Midbrain (tissue), 1 donor: ENCODE data around the gene MYLK4.

Experiments
- DNase-seq: peaks from one replicate; lab custom pipeline; 2025; lab: John Stamatoyannopoulos, UW

The MYLK4 gene

GRCh38 chr6:2750832-2751231 lies at the start of gene MYLK4:
MYLK4 (minus strand) TSS chr6:2750922; CDS start chr6:2749294, 1,628 bp downstream.
- no peak for DNase-seq

DNA sequence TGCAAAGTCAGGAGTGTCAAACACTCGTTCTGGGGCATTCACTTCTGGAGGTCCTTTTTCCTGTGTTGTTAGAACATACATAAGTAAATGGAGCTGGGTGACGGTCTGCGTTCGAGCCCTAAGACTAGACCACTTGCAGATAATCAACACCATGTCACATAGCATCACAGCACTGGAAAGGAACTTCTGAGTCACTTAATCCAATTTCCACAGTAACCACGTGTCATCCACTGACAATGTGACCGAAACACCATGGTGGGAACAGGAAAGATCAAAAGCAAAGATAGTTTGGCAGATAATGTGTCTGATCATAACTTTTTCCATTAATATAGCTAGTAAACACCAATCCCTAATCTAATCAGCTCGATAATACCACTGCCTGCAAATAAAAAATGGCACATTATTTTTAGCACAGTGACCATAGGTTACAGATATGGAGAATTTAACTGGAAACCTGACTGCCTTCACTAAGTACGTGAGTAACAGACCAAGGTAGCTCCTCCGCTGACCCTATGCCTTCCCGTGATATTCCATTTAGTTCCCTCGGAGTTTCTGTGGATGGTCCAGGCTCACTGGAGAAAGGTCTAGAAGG lies 49.3 kb upstream of the MYLK4 start:
- DNase-seq: no peak

DNA sequence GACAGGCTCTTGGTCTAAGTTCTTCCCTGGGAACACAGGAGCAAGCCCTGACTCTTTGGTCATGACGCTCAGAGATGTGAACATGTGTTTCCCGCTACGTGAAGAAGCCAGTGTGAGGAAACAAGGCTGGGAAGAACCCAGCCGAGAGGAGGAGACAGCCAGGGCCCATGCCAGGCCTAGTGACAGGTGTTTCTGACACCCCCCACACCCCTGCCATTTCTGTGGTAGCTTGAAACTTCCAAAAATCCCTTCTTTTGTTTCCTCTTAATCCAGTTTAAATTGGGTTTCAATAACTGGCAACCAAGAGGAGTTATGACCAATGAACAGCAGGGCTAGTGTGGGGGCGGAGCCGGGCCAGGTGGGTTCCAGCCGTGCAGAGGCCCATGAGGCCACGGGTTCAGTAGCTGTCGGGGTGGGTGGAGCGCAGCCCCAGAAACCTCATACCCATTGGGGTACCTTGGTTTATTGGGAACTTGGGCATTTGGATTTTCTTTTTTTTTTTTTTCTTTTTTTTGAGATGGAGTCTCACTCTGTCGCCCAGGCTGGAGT lies 47.9 kb upstream of the MYLK4 start:
- no peak for DNase-seq

DNA sequence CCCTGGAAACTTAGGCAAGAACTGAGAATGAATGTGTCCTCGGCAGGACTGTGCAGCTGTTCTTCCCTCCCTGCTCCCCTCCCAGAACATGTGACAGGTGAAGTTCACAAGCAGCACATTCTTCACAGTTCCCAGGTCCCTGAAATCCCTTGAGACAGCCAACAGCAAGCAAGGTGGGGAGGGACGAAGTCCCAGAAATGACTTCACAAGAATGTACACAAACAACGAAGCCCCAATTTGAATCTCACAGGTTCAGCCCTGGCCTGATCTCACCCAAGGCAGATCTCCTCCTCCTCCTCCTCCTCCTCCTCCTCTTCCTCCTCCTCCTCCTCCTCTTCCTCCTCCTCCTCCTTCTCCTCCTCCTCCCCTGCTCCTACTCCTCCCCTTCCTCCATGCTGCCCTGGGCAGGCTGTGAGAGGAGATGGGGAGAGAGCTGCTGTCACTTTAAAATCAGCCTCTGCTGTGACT lies 46.9 kb upstream of the MYLK4 start:
- no peak for DNase-seq

DNA sequence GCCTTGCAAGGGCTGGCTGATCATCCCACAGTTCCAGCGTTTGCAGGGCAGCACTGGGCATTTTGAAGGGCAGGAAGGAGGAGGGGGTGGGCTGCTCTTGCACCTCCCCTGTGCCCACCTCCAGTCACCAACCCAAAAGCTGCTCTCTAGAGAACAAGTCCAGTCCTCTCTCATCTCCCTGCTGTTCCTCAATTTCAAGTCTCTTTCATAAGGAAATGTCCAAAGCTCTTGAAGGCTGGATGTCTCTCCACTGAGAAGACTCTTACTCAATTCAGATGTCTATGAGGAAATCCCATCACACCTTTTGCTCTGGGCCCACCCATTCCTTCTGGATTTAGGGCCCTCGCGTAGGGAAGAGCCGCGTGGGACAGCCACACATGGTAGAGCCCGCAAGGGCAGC lies 46.1 kb upstream of the MYLK4 start:
- no peak for DNase-seq

GRCh38 chr6:2795956-2796355 lies 45.2 kb upstream of the MYLK4 start:
- DNase-seq: no peak

- DNase-seq: no peak
These were observed 44.4 kb upstream of the MYLK4 start for GRCh38 chr6:2795162-2795561.

GRCh38 chr6:2794171-2794730 lies 43.5 kb upstream of the MYLK4 start:
- DNase-seq: no peak

- DNase-seq: peak; percentile 27
These were observed 42.9 kb upstream of the MYLK4 start for GRCh38 chr6:2793534-2794151.

GRCh38 chr6:2792330-2793110 lies 41.8 kb upstream of the MYLK4 start:
- no peak for DNase-seq

DNA sequence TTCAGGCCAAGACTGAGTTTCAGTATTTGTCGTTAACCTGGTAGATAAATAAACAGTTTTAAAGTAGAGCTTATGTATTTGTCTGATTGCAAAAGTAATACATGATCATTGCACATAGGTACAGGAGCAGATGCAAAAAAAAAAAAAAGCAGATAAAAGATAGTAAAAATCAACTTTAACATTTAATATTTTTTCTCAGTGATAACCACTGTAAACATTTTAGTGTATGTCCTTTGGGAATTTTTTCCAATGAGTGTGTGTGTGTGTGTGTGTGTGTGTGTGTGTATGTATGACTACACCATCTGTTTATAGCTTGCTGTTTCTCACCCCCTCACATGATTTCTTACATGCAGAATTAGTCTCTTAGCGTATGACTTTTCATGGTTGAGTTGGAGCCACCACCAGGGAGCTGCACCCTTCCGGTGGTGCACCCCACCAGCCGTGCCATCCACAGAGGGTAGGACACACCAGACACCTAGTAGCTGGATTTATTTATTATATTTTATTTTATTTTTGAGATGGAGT lies 40.8 kb upstream of the MYLK4 start:
- no peak for DNase-seq

DNA sequence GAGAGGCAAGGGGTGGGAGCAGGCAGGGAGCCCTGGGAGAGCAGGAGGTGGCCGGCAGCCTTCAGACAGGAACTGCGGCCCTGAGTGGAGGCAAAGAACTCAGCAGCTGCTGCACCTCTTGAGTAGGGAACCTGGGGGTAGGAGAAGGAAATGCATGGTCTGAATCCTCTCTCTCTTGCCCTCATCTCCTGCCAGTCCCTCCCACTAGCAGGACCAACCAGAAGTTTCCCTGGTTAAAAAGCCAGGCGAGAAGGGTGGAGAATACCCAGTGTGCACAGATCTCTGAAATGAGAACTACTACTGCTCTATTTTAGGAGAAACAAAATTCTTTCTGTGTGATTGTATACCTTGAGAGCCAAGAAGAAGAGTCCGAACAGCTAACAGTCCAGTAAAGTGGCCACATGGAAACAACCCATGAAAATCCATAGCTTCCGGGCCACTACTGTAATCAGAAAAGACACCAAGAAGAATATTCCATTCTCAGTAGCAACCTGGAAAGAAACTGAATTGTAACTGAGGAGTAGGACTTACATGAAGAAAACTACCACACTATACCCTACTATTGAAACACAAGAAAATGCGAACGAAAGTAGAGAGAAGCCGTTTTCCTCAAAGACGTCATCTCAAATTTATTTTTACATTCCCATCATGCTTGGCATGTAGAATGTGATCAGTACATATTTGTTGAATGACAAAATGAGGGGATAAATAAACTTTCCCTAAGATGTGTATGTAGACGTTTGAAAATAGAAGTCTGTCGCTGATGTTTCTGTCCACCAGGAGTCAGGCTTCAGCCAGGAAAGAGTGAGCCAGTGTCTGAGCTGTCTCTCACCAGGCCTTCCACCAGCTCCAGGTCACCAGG lies 40.1 kb upstream of the MYLK4 start:
- DNase-seq: peak; percentile 78

DNA sequence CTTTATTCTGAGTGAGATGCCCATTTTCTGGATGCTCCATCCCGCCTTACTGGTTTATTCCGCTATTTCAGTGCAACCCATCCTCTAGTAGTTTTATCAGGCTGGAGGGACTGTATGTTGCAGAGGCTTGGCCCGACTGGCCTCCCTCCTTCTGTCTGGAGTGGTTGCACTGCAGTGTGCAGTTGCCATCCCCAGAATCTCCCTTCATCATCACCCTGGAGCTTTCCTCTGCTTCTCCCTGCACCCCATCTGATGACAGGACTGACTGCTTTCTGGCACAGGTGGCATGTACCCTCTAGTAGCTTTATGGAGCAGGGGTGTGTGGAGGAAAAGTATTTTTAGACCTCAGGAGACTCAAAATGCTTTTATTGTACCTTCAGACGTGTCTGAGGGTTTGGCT lies 35.5 kb upstream of the MYLK4 start:
- no peak for DNase-seq

DNA sequence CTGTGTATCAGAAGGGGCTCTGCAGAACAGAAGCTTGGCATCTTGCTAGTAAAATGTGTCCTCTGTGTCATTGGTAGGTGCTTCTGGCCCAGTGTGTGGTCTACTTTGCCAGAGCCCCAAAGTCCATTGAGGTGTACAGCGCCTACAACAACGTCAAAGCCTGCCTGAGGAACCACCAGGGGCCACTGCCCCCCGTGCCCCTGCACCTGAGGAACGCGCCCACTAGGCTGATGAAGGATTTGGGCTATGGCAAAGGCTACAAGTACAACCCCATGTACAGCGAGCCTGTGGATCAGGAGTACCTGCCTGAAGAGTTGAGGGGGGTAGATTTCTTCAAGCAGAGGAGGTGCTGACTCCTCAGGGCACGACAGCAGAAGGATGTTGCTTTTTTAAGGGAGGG lies 34.2 kb upstream of the MYLK4 start:
- DNase-seq: no peak

DNA sequence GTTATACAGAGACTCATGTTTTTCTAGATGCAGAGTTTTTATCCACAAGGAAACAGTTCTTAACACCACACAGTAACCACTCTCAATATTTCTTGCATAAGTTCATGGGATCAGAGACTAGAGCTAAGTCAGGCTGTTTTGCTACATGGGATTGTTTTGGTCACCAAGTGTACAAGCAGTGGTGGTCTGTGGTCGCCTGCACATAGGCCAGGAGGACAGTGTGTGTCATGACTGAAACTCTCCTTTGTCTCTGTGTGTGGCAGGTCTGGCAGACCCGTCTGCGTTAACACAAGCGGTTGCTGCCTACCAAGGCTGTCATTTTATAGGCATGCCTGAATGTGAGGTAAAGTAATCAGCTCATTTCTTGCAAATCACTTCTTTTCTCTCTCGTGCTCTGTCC lies 33.3 kb upstream of the MYLK4 start:
- DNase-seq: no peak

- no peak for DNase-seq
These were observed 32.7 kb upstream of the MYLK4 start for GRCh38 chr6:2783188-2783963.

DNA sequence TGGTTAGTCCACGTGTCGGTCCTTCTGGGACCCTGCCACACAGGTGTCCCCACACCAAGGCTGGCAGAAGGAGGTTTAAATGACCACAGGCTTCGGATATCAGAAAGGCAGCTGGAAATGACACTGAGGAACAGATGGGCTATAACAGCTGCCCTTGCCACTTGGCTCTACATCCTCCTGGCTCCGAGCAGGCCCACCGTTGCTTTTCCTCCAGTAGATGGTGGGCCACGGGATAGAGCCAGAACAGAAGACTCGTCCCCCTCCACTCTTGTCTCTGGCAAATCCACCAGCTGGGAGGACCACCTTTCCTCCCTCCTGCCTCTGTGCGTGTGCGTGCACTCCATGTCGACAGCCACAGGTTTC lies 32.1 kb upstream of the MYLK4 start:
- no peak for DNase-seq

GRCh38 chr6:2782356-2782708 lies 31.6 kb upstream of the MYLK4 start:
- no peak for DNase-seq

DNA sequence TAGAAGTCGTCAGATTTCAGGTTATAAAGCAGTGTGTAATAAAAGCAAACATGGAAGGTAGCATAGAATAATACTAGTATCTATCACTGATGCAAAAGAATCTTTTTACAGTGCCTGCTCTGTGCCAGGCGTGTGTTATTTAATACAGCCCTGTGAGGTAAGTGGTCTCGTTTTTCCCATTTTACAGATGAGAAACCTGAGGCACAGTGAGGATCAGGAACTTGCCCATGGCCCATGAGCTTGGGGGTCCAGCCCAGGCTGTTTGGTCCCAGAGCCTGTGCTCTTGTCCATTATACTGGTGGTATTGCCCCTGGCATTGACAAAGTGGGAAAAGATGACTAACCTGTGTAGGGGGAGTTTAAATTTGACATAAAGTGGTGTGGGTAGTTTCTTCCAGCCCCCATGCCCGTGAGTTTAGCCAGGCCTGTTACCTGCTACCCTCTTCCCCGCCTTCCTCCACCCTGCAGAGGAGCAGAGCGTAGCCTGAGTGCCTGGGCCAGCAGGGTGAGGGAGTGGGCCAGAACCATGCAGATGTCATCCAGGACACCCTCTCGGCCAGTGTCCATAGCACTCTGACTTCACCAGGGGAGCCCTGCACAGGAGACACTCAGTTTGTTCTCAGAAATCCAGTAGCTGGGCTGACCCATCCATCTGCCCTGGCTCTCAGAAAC lies 31.1 kb upstream of the MYLK4 start:
- DNase-seq: no peak

- no peak for DNase-seq
These were observed 29.5 kb upstream of the MYLK4 start for GRCh38 chr6:2780102-2780737.
